ENCODE measurements around the gene LAMA2. TPM values are rescaled to one million over a fixed set of nuclear protein-coding genes. Genes with fewer than 3 reads are reported as not detected.

LAMA2 gene
- polyA plus RNA-seq, 1 of the 3 experiments (the other 2 are of a cell fraction): 0.92 TPM

DNA sequence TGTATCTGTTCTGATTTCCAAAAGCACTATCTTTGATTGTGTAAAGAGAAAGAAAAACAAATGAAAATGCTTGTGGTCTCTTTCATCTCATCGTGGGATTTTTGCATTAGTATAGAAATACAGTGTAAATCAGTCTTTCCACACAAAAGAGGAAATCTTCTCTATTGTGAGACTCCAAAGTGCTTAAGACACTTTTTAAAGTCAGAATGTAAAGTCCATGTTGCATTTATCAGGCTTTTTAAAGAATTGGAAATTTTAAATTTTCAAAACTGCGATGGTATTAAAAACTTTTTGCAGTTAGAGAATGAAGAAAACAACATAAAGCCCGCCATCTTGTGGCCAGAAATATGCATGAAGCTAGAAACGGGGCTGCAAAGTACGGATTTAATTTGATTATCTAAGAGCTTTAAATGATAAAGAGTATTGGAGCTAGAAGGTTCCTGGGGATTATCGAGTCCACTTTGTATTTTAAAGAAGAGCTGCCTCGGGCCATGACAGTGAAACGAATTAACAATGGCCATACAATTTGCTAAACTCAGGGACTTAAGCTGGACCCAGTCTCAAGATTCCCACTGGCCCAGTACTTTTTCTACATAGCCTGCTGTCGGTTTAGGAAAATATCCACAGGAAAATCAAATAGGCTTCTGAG lies 487.5 kb downstream of the LAMA2 start:
- DNase-seq: peak; percentile 24
- ChIA-PET POLR2A (no interaction called here), CTCF (interaction anchor here (0.6 to 2.8 kb wide), 16 partner anchors 9 to 562 kb away, joined by 3 to 16 read pairs (median 4); no protein-coding TSS in a partner anchor)
- TF ChIP-seq RAD21 (IDR thresholded peaks at IDR 0.05; ENCODE audit: low read length) (peak; percentile 51), SMC3 (IDR thresholded peaks at IDR 0.05; ENCODE audit: low read depth, low read length) (peak; percentile 34), FOXM1 (IDR thresholded peaks at IDR 0.05; ENCODE audit: low read depth) (no peak), GATA2 (CRISPR knock-in tag; IDR thresholded peaks at IDR 0.05) (no peak), TEAD4 (IDR thresholded peaks at IDR 0.05; ENCODE audit: borderline replicate concordance, insufficient read depth) (no peak), RFX5 (IDR thresholded peaks at IDR 0.05; ENCODE audit: low read length) (no peak)
- TF ChIP-seq, protein P1, sequence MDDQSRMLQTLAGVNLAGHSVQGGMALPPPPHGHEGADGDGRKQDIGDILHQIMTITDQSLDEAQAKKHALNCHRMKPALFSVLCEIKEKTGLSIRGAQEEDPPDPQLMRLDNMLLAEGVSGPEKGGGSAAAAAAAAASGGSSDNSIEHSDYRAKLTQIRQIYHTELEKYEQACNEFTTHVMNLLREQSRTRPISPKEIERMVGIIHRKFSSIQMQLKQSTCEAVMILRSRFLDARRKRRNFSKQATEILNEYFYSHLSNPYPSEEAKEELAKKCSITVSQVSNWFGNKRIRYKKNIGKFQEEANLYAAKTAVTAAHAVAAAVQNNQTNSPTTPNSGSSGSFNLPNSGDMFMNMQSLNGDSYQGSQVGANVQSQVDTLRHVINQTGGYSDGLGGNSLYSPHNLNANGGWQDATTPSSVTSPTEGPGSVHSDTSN (IDR thresholded peaks at IDR 0.05): no peak
- TF ChIP-seq, protein P2, sequence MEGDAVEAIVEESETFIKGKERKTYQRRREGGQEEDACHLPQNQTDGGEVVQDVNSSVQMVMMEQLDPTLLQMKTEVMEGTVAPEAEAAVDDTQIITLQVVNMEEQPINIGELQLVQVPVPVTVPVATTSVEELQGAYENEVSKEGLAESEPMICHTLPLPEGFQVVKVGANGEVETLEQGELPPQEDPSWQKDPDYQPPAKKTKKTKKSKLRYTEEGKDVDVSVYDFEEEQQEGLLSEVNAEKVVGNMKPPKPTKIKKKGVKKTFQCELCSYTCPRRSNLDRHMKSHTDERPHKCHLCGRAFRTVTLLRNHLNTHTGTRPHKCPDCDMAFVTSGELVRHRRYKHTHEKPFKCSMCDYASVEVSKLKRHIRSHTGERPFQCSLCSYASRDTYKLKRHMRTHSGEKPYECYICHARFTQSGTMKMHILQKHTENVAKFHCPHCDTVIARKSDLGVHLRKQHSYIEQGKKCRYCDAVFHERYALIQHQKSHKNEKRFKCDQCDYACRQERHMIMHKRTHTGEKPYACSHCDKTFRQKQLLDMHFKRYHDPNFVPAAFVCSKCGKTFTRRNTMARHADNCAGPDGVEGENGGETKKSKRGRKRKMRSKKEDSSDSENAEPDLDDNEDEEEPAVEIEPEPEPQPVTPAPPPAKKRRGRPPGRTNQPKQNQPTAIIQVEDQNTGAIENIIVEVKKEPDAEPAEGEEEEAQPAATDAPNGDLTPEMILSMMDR (IDR thresholded peaks at IDR 0.05): peak; percentile 90
- 7% methylated on average over 9 of the region's 9 CpGs for WGBS (ENCODE audit: low lambda C conversion rate)
- no peaks in the 10 kb centered on the region for H4K20me1 ChIP-seq (ENCODE audit: insufficient read depth)
- no peak overlapping the region for H3K27ac ChIP-seq (ENCODE audit: low read depth in 2 of 2, low read length in 1 of 2)
- no peaks in the 10 kb centered on the region for H3K27me3 ChIP-seq (ENCODE audit: insufficient read depth)
- H3K79me2 ChIP-seq (ENCODE audit: insufficient read depth): no peaks in the 10 kb centered on the region
- peak overlapping the region; percentile 57; the same call in 1 of the 2 replicates for H3K4me2 ChIP-seq
- no peaks in the 10 kb centered on the region for H3K9me3 ChIP-seq
- H3K9me2 ChIP-seq: no peaks in the 10 kb centered on the region
- peak overlapping the region in 1 of 2 experiments; percentile 43; a peak in 1 of 4 replicates for H3K4me3 ChIP-seq (ENCODE audit: low read depth in 2 of 2, low read length in 1 of 2)
- no peaks in the 10 kb centered on the region for H3F3A ChIP-seq (replicated peaks; ENCODE audit: insufficient read depth)
- peak overlapping the region; percentile 74 for H2AFZ ChIP-seq (ENCODE audit: low read depth)
- H3K4me1 ChIP-seq (ENCODE audit: control insufficient read depth in 1 of 2, insufficient read depth in 2 of 2, low read depth in 1 of 2, low read length in 1 of 2): no peaks in the 10 kb centered on the region
- H3K9ac ChIP-seq: no peak overlapping the region
- no peaks in the 10 kb centered on the region for H3K36me3 ChIP-seq (replicated peaks in 1 of 2; ENCODE audit: control insufficient read depth in 1 of 2, insufficient read depth in 2 of 2, low read length in 1 of 2)

DNA sequence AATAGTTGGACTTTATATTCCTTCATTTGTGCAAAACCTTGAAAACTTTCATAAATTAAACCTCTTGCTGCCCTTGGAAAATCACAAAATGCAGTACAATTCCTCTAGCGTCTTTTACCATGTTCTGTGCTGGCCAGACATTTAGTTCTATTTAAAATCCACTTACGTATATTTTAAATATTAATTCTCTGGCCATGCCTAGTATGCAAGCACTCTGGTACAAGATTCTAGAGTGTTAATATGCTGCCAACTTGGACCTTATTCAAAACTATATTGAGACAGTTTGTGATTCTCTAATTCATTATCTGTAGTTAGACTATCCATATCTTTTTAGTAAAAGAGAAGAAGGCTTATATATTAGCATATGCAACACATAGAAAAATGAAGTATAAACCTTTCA lies 498.9 kb downstream of the LAMA2 start:
- POLR2A ChIA-PET: no interaction called here
- 43% methylated on average over 2 of the region's 2 CpGs for WGBS (ENCODE audit: low lambda C conversion rate)
- TF ChIP-seq TEAD4 (IDR thresholded peaks at IDR 0.05; ENCODE audit: borderline replicate concordance, insufficient read depth) (no peak), CHD2 (IDR thresholded peaks at IDR 0.05; ENCODE audit: low read length, partially characterized antibody) (no peak)
- Histone ChIP-seq H3K4me3 (ENCODE audit: low read depth in 2 of 2, low read length in 1 of 2) (no peak overlapping the region), H3K4me2 (no peak overlapping the region), H3K27ac (ENCODE audit: low read depth in 2 of 2, low read length in 1 of 2) (no peak overlapping the region), H3K4me1 (ENCODE audit: control insufficient read depth in 1 of 2, insufficient read depth in 2 of 2, low read depth in 1 of 2, low read length in 1 of 2) (no peaks in the 10 kb centered on the region), H3K9me3 (no peaks in the 10 kb centered on the region), H3K27me3 (ENCODE audit: insufficient read depth) (no peaks in the 10 kb centered on the region), H3K79me2 (ENCODE audit: insufficient read depth) (no peaks in the 10 kb centered on the region), H2AFZ (ENCODE audit: low read depth) (no peak overlapping the region), H3K9ac (no peak overlapping the region), H3K9me2 (no peaks in the 10 kb centered on the region), H3K36me3 (replicated peaks in 1 of 2; ENCODE audit: control insufficient read depth in 1 of 2, insufficient read depth in 2 of 2, low read length in 1 of 2) (no peaks in the 10 kb centered on the region), H3F3A (replicated peaks; ENCODE audit: insufficient read depth) (no peaks in the 10 kb centered on the region), H4K20me1 (ENCODE audit: insufficient read depth) (no peaks in the 10 kb centered on the region)
- no peak for DNase-seq
- CTCF ChIA-PET: no interaction called here

Data from SK-N-SH (cell line).